IMR-90 (cell line): Measurements from ENCODE around the gene MALAT1. TPM values are rescaled to one million over a fixed set of nuclear protein-coding genes. Genes with fewer than 3 reads are reported as not detected.

Experiments
- ATAC-seq: fragments of 200-7000 bp; cut with Tn5 transposase; 2 replicates; pipeline ENCODE4 v1.9.1; 2020; ENCODE audit warnings: low read depth, mild to moderate bottlenecking, moderate library complexity
- BruUV-seq: library from RNA; stranded (reverse); fragments of 400-500 nt; replicated peaks from 2 replicates; lab custom pipeline; 2021; lab: Mats Ljungman, UMichigan
- CTCF ChIA-PET: fragments of 300-600 bp; formaldehyde crosslinking; extraction: SDS; loops from one replicate; lab custom pipeline; 2021; ENCODE audit warnings: antibody characterized with exemption; lab: Yijun Ruan, JAX
- POLR2A ChIA-PET: fragments of 300-600 bp; sonication (Branson Sonifier 250); formaldehyde crosslinking; loops from one replicate; lab custom pipeline; 2022; ENCODE audit warnings: antibody characterized with exemption; ENCODE audit not compliant: unreplicated experiment; lab: Charles Lee
- DNase-seq: peaks from one replicate; pipeline ENCODE4 v3.0.0; 2013
- H2AFZ ChIP-seq: replicated peaks from 2 replicates; pipeline ENCODE3; 2013; ENCODE audit warnings: low read length, mild to moderate bottlenecking; ENCODE audit not compliant: poor library complexity
- H2AK5ac ChIP-seq: 2 replicates; pipeline ENCODE4 v1.6.1; 2013; ENCODE audit warnings: low read depth, low read length, inconsistent platforms
- H2AK9ac ChIP-seq: replicated peaks from 2 replicates; pipeline ENCODE3; 2013; ENCODE audit warnings: mild to moderate bottlenecking, low read depth, low read length, moderate library complexity; ENCODE audit not compliant: poor library complexity
- H2BK120ac ChIP-seq: 2 replicates; pipeline ENCODE4 v1.6.1; 2013; ENCODE audit warnings: low read depth, low read length, inconsistent platforms
- H2BK15ac ChIP-seq: 3 replicates; pipeline ENCODE4 v1.6.1; 2013; ENCODE audit warnings: low read depth, low read length, inconsistent platforms
- H2BK20ac ChIP-seq: 2 replicates; pipeline ENCODE4 v1.6.1; 2013; ENCODE audit warnings: low read depth, mild to moderate bottlenecking, inconsistent platforms, low read length, moderate library complexity
- H2BK5ac ChIP-seq: 2 replicates; pipeline ENCODE4 v1.6.1; 2013; ENCODE audit warnings: mild to moderate bottlenecking, low read depth, low read length, inconsistent platforms; ENCODE audit not compliant: poor library complexity, severe bottlenecking
- H3K14ac ChIP-seq: replicated peaks from 2 replicates; pipeline ENCODE4 v1.6.1; 2013; ENCODE audit warnings: low read depth, low read length, inconsistent platforms
- H3K18ac ChIP-seq: 2 replicates; pipeline ENCODE4 v1.6.1; 2013; ENCODE audit warnings: low read depth, low read length, control low read depth
- H3K23ac ChIP-seq: 2 replicates; pipeline ENCODE4 v1.6.1; 2013; ENCODE audit warnings: low read depth, low read length, inconsistent platforms
- H3K27ac ChIP-seq: 2 replicates; pipeline ENCODE4 v1.5.1; 2013; ENCODE audit warnings: mild to moderate bottlenecking, control low read depth, low read length; ENCODE audit not compliant: insufficient read depth
- H3K27me3 ChIP-seq: 2 replicates; pipeline ENCODE4 v1.6.1; 2013; ENCODE audit warnings: low read length; ENCODE audit not compliant: control insufficient read depth, insufficient read depth
- H3K36me3 ChIP-seq: 2 replicates; pipeline ENCODE4 v1.6.1; 2013; ENCODE audit warnings: low read length, mixed read lengths; ENCODE audit not compliant: control insufficient read depth, insufficient read depth
- H3K4ac ChIP-seq: 2 replicates; pipeline ENCODE4 v1.6.1; 2013; ENCODE audit warnings: low read depth, low read length, inconsistent platforms
- H3K4me1 ChIP-seq: 2 replicates; pipeline ENCODE4 v1.6.1; 2013; ENCODE audit warnings: low read length, mixed read lengths; ENCODE audit not compliant: control insufficient read depth, insufficient read depth
- H3K4me2 ChIP-seq: 2 replicates; pipeline ENCODE4 v1.6.1; 2013; ENCODE audit warnings: low read depth, mild to moderate bottlenecking, control low read depth, low read length, moderate library complexity
- H3K4me3 ChIP-seq: 2 replicates; pipeline ENCODE4 v1.5.1; 2013; ENCODE audit warnings: low read depth, mild to moderate bottlenecking, control low read depth, low read length, moderate library complexity; ENCODE audit not compliant: insufficient read depth
- H3K56ac ChIP-seq: 2 replicates; pipeline ENCODE4 v1.6.1; 2013; ENCODE audit warnings: low read length, inconsistent platforms; ENCODE audit not compliant: insufficient read depth; ENCODE audit errors: extremely low read depth
- H3K79me1 ChIP-seq, 2 experiments: 2 replicates each; pipeline ENCODE4 v1.6.1; 2013; ENCODE audit warnings: low read length in 2 of 2, inconsistent platforms in 1 of 2, low read depth in 1 of 2
- H3K9ac ChIP-seq: 2 replicates; pipeline ENCODE4 v1.6.1; 2013; ENCODE audit warnings: low read depth, low read length, control low read depth
- H3K9me1 ChIP-seq: 2 replicates; pipeline ENCODE4 v1.6.1; 2013; ENCODE audit warnings: low read length, inconsistent platforms; ENCODE audit not compliant: insufficient read depth
- H3K9me3 ChIP-seq: 2 replicates; pipeline ENCODE4 v1.6.1; 2013; ENCODE audit warnings: low read length; ENCODE audit not compliant: control insufficient read depth, insufficient read depth
- H4K20me1 ChIP-seq: 2 replicates; pipeline ENCODE4 v1.6.1; 2013; ENCODE audit warnings: low read length, inconsistent platforms; ENCODE audit not compliant: insufficient read depth
- H4K5ac ChIP-seq: 2 replicates; pipeline ENCODE4 v1.6.1; 2013; ENCODE audit warnings: mild to moderate bottlenecking, low read depth, low read length, control low read depth
- H4K8ac ChIP-seq, 2 experiments: 2 replicates each; pipeline ENCODE4 v1.6.1; 2013; ENCODE audit warnings: low read depth in 2 of 2, low read length in 2 of 2, control low read depth in 1 of 2, inconsistent platforms in 1 of 2
- H4K91ac ChIP-seq: 2 replicates; pipeline ENCODE4 v1.6.1; 2013; ENCODE audit warnings: low read depth, low read length, inconsistent platforms; ENCODE audit not compliant: insufficient read depth
- CEBPB ChIP-seq: IDR thresholded peaks from 2 replicates; pipeline ENCODE4 v1.6.1; 2012; ENCODE audit warnings: low read depth, low read length, improper control_type of control experiment
- CHD1 ChIP-seq: IDR thresholded peaks from 2 replicates; pipeline ENCODE4 v1.6.1; 2012; ENCODE audit warnings: low read depth, low read length, improper control_type of control experiment
- ELK1 ChIP-seq: fragments of 150-350 bp; IDR thresholded peaks from 2 replicates; pipeline ENCODE4 v1.6.1; 2016; ENCODE audit warnings: low read depth, mild to moderate bottlenecking, low read length, moderate library complexity, borderline replicate concordance
- MAFK ChIP-seq: IDR thresholded peaks from 2 replicates; pipeline ENCODE4 v1.6.1; 2012; ENCODE audit warnings: low read depth, low read length, improper control_type of control experiment
- MAZ ChIP-seq: IDR thresholded peaks from 2 replicates; pipeline ENCODE4 v1.6.1; 2012; ENCODE audit warnings: low read depth, mild to moderate bottlenecking, low read length, improper control_type of control experiment, moderate library complexity, borderline replicate concordance
- MXI1 ChIP-seq: IDR thresholded peaks from 2 replicates; pipeline ENCODE4 v1.6.1; 2012; ENCODE audit warnings: low read depth, mild to moderate bottlenecking, low read length, moderate library complexity, borderline replicate concordance
- NFE2L2 ChIP-seq: fragments of 150-350 bp; IDR thresholded peaks from 2 replicates; pipeline ENCODE4 v1.6.1; 2016; ENCODE audit warnings: low read depth, mild to moderate bottlenecking, low read length
- POLR2A ChIP-seq: IDR thresholded peaks from 2 replicates; pipeline ENCODE4 v1.6.1; 2012; ENCODE audit warnings: mild to moderate bottlenecking, low read depth, low read length
- RCOR1 ChIP-seq: IDR thresholded peaks from 2 replicates; pipeline ENCODE4 v1.6.1; 2012; ENCODE audit warnings: mild to moderate bottlenecking, low read length, improper control_type of control experiment; ENCODE audit not compliant: insufficient replicate concordance
- RFX5 ChIP-seq: IDR thresholded peaks from 2 replicates; pipeline ENCODE4 v1.8.0; 2012; ENCODE audit warnings: low read depth, mild to moderate bottlenecking, low read length, moderate library complexity
- SMC3 ChIP-seq: fragments of 150-350 bp; IDR thresholded peaks from 2 replicates; pipeline ENCODE4 v1.6.1; 2016; ENCODE audit warnings: low read depth, mild to moderate bottlenecking, antibody characterized with exemption, low read length, moderate library complexity
- USF2 ChIP-seq: fragments of 150-350 bp; IDR thresholded peaks from 2 replicates; pipeline ENCODE4 v1.6.1; 2017; ENCODE audit warnings: mild to moderate bottlenecking, antibody characterized with exemption, low read length, low read depth
- WGBS, 2 experiments: methylation state at CpG; one replicate each; pipeline versions ENCODE4 v1.1.5 to v1.1.7; 2013; ENCODE audit warnings: missing lambda C conversion rate in 2 of 2; ENCODE audit not compliant: insufficient read length in 1 of 2; ENCODE audit errors: extremely low coverage in 2 of 2; 5-methylcytosine and 5-hydroxymethylcytosine counted together
- dilution Hi-C: fragments of 300-500 bp; cut with HindIII; formaldehyde crosslinking; loops from one replicate; pipeline ENCODE4 v1.14.3; 2018; ENCODE audit warnings: low sequenced_read_pairs; ENCODE audit not compliant: unreplicated experiment
- in situ Hi-C: fragments of 300-500 bp; cut with MboI; formaldehyde crosslinking; loops from 3 replicates; pipeline ENCODE4 v1.14.3; 2019; ENCODE audit warnings: low sequenced_read_pairs, inconsistent platforms, mixed read lengths
- intact Hi-C: fragments of 100-400 bp; cut with micrococcal nuclease; formaldehyde crosslinking; loops from 2 replicates; pipeline ENCODE4 v1.10.0; 2022
- polyA plus RNA-seq, 3 experiments: library from polyadenylated mRNA; depleted of rRNA; stranded (reverse); fragments of >200 nt; gene quantifications; 2 replicates each; pipeline ENCODE4 v1.2.3, GENCODE V29; 2012; ENCODE audit warnings: low replicate concordance in 1 of 3
- total RNA-seq: library from RNA; depleted of rRNA; stranded (reverse); fragments of >200 nt; gene quantifications from 2 replicates; pipeline ENCODE4 v1.2.3, GENCODE V29; 2012

Gene MALAT1
- total and polyA plus RNA-seq, 2 of the 4 experiments (the other 2 are of a cell fraction), result 636 to 3,569 TPM

GRCh38 chr11:65491614-65492386 is 7.0 kb upstream of the MALAT1 start:
- Histone ChIP-seq H2BK120ac (peak overlapping the region; percentile 99), H3K18ac (peak overlapping the region; percentile 91), H3K4me3 (no peak overlapping the region), H2AK9ac (peak overlapping the region; percentile 93), H3K27ac (peak overlapping the region; percentile 98), H3K9me3 (no peaks in the 10 kb centered on the region), H3K4me2 (peak overlapping the region; percentile 57), H3K14ac (peak overlapping the region; percentile 99), H2BK15ac (peak overlapping the region; percentile 95), H4K91ac (peak overlapping the region; percentile 96), H4K5ac (peak overlapping the region; percentile 92), H3K4ac (peak overlapping the region; percentile 100), H4K8ac (peak overlapping the region; percentile 56 to 97), H3K23ac (peak overlapping the region; percentile 98), H3K56ac (peak overlapping the region; percentile 92), H3K27me3 (no peaks in the 10 kb centered on the region), H3K36me3 (no peaks in the 10 kb centered on the region), H2AK5ac (peak overlapping the region; percentile 100), H4K20me1 (no peaks in the 10 kb centered on the region; the same call in 1 of the 2 replicates), H3K4me1 (peaks cover 56% of the 10 kb centered on the region), H3K79me1 (peaks cover 12 to 60% of the 10 kb centered on the region in 2 experiments), H3K9ac (peak overlapping the region; percentile 56), H2AFZ (peak overlapping the region; percentile 63), H2BK20ac (peak overlapping the region; percentile 76), H2BK5ac (peak overlapping the region; percentile 98), H3K9me1 (peaks cover 18% of the 10 kb centered on the region)
- in situ Hi-C loops, result no loop called here
- POLR2A ChIA-PET, result interaction anchor here (0.7 to 9.6 kb wide), 5 partner anchors 11 to 68 kb away, joined by 4 to 400 read pairs (median 12); partner anchors contain the start of genes MALAT1 and NEAT1
- intact Hi-C loops, result loop anchor here (1.0 kb wide), 1 partner anchor 14 kb away; no protein-coding TSS in a partner anchor
- peak; percentile 98 for DNase-seq
- WGBS, 2 experiments, result 26% methylated on average over 10 of the region's 17 CpGs; no CpG with 5 or more reads in 1 of the 2 experiments
- dilution Hi-C loops, result no loop called here
- no TSS peak for BruUV-seq
- peak; percentile 4 for ATAC-seq
- CTCF ChIA-PET, result interaction anchor here (1.0 to 2.4 kb wide), 2 partner anchors 11 to 12 kb away, joined by 3 to 11 read pairs; no protein-coding TSS in a partner anchor
- no peak for TF ChIP-seq RCOR1
- no peak; the same call in 1 of the 2 replicates for TF ChIP-seq NFE2L2
- TF ChIP-seq RFX5, result no peak
- no peak for TF ChIP-seq SMC3
- TF ChIP-seq ELK1, result no peak
- TF ChIP-seq CHD1, result peak; percentile 82
- TF ChIP-seq CEBPB, result no peak
- peak; percentile 4; the same call in 1 of the 2 replicates for TF ChIP-seq USF2
- TF ChIP-seq MAZ, result 0 out of 2 replicates have a peak, but pooled peaks have one; percentile 7
- no peak; the same call in 1 of the 2 replicates for TF ChIP-seq MXI1
- TF ChIP-seq MAFK, result 0 out of 2 replicates have a peak, but pooled peaks have one; percentile 1
- TF ChIP-seq POLR2A, result peak; percentile 61; the same call in 1 of the 2 replicates
